ENCODE measurements around the gene KLHL2. TPM values are rescaled to one million over a fixed set of nuclear protein-coding genes. Genes with fewer than 3 reads are reported as not detected.

KLHL2 gene
- total and polyA plus RNA-seq, 2 experiments from 2014 or later = 7.1 to 14.8 TPM

- H3K79me2 ChIP-seq (replicated peaks; ENCODE audit: insufficient read depth) = no peaks in the 10 kb centered on the region
- no peaks in the 10 kb centered on the region for H3F3A ChIP-seq (replicated peaks; ENCODE audit: low read depth)
- no peak overlapping the region for H3K4me2 ChIP-seq
- Mint-ChIP-seq H3K4me1 (peaks cover 11% of the 10 kb centered on the region; the same call in 2 of the 3 replicates), H3K9me3 (no peaks in the 10 kb centered on the region), H3K27ac (no peak overlapping the region), H3K36me3 (ENCODE audit: low read depth) (0 out of 3 replicates have a peak, but pooled peaks cover 3% of the 10 kb centered on the region), H3K27me3 (ENCODE audit: insufficient read depth, low read depth, poor library complexity) (no peaks in the 10 kb centered on the region), H3K4me3 (no peak overlapping the region)
- no peak overlapping the region for H2AFZ ChIP-seq
- no peak overlapping the region for H3K27ac ChIP-seq (ENCODE audit: low read depth)
- DNase-seq (ENCODE audit: low spot score) (no peak), ATAC-seq (no peak)
- H3K9me2 ChIP-seq (ENCODE audit: insufficient read depth) = no peaks in the 10 kb centered on the region
- no peaks in the 10 kb centered on the region for H3K27me3 ChIP-seq (ENCODE audit: insufficient read depth)
- no peaks in the 10 kb centered on the region for H4K20me1 ChIP-seq (replicated peaks; ENCODE audit: insufficient read depth)
- no peak for TF ChIP-seq ZNF331 (CRISPR knock-in tag; IDR thresholded peaks at IDR 0.05; ENCODE audit: low read depth)
- TF ChIP-seq STAT1 (IDR thresholded peaks at IDR 0.05; ENCODE audit: unreplicated experiment) = no peak
- TF ChIP-seq POLR2AphosphoS5 (IDR thresholded peaks at IDR 0.05; ENCODE audit: low read depth) = no peak
- no peak for TF ChIP-seq ZNF462 (CRISPR knock-in tag; IDR thresholded peaks at IDR 0.05)
- no peak for TF ChIP-seq EZH2 (IDR thresholded peaks at IDR 0.05; ENCODE audit: low read depth, unreplicated experiment)
- no peak for TF ChIP-seq CREB1 (CRISPR knock-in tag; IDR thresholded peaks at IDR 0.05; ENCODE audit: low read depth)
- no peak for TF ChIP-seq ETS1 (IDR thresholded peaks at IDR 0.05)
- no peak for TF ChIP-seq REST (IDR thresholded peaks at IDR 0.05; ENCODE audit: unreplicated experiment)
- TF ChIP-seq JUNB (IDR thresholded peaks at IDR 0.05; ENCODE audit: unreplicated experiment) = no peak
- no peak for TF ChIP-seq CTCF (conservative IDR thresholded peaks at IDR 0.05; ENCODE audit: low read depth in 2 of 2)
- TF ChIP-seq NANOG (IDR thresholded peaks at IDR 0.05; ENCODE audit: borderline replicate concordance) = no peak
- no peak for TF ChIP-seq ZNF114 (CRISPR knock-in tag; IDR thresholded peaks at IDR 0.05)
- no peak for TF ChIP-seq EZH2phosphoT487 (IDR thresholded peaks at IDR 0.05; ENCODE audit: unreplicated experiment)
- H3K4me3 ChIP-seq = no peak overlapping the region
- no peaks in the 10 kb centered on the region for H3K36me3 ChIP-seq (ENCODE audit: insufficient read depth)
- H3K4me1 ChIP-seq (ENCODE audit: insufficient read depth) = peaks cover 13% of the 10 kb centered on the region; the same call in 1 of the 2 replicates
Measured at GRCh38 chr4:165293061-165293460, 85.7 kb downstream of the KLHL2 start.

All from GM23338 (cell line).